Fibroblast of skin of scalp (primary cell): ENCODE measurements around the gene FYN.
"Not testable (repeated sequence)": the region's sequence is repeated elsewhere in the genome, so short reads cannot be mapped to it uniquely, and the experiment has no call there.

Experiments
- DNase-seq: peaks from one replicate; pipeline ENCODE4 v3.0.0-alpha.2; 2013

FYN gene

DNA sequence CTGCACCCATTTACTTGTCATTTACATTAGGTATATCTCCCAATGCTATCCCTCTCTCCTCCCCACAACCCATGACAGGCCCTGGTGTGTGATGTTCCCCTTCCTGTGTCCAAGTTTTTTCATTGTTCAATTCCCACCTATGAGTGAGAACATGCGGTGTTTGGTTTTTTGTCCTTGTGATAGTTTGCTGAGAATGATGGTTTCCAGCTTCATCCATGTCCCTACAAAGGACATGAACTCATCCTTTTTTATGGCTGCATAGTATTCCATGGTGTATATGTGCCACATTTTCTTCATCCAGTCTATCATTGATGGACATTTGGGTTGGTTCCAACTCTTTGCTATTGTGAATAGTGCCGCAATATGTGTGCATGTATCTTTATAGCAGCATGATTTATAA, 87.1 kb downstream of the FYN start:
- DNase-seq: not testable (repeated sequence)

DNA sequence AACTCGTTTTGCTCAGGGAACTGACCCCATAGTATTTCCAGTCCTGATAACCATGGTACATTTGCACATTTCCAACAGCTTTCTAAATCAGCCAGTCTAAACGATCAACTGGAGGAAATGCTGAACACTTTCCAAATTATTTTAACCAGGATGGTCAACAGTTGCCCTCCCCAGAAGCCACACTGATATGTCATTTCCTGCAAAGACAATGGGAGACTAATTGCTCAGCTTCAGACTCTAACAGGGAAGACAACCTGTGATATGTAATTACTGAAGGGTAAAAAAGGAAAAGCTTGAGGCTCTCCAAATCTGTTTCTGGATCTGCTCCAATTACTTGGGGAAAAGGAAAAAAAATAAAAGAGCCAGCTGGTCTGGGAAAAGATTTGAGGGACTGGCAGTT, 88.8 kb downstream of the FYN start:
- DNase-seq: no peak

DNA sequence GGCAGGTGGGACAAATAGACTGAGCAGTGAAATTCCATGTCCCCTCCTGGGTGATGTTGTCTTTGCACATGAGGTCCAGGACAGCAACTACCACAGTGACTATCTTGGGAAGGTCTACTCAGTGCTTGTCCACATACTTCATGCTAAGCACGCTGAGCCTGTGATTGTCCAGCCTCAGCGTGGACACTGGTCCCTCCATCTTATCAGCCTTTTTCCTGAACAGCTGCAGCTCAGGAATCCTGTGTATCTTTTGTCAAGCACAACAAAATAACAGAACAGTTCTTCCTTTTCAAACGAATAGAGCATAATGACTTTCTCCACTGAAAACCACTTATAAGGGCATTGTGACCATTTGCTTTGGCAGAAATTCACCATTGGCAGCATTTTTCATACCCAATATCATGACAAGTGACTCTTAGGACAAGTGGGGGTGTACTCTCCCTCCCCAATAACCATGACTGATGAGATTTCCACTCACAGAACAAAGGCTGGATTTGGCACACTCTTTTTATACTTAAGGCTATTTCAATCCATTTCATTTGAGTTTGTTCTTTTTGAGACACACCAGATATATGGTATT, 90.3 kb downstream of the FYN start:
- DNase-seq: no peak

DNA sequence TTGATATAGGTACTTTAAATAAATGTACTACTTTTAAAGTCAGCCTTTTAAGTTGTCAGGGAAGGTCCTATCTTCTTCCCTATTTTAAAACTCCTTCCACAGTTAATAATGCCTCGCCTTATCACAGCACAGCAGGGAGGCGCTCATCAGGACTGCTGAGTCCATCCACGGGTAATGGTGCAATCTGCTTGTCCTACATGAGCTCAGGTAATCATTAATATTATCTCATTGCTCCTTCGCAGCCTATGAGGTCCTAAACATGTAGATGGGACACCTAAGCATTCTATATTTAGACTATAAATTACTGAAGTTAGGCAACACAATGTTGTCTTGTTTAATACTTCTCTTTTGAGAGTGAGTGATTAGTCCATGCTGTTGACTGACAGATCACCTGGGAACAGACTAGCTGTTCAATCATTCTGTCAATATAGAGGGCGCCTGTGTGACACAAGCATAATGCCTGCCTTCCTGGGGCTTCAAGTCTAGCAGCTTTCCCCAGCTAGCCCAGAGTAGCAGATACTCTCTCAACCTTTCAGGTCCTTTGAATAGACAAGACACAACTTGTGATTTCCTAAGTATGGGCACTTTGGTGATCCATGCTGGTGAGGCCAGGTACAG, 91.0 kb downstream of the FYN start:
- DNase-seq: no peak

GRCh38 chr6:111781041-111781708, 92.1 kb downstream of the FYN start:
- no peak for DNase-seq

- no peak for DNase-seq
These were observed 92.9 kb downstream of the FYN start for GRCh38 chr6:111780393-111780792.

GRCh38 chr6:111779660-111780059, 93.6 kb downstream of the FYN start:
- DNase-seq: no peak

- DNase-seq: no peak
These were observed 94.2 kb downstream of the FYN start for GRCh38 chr6:111779031-111779430.

DNA sequence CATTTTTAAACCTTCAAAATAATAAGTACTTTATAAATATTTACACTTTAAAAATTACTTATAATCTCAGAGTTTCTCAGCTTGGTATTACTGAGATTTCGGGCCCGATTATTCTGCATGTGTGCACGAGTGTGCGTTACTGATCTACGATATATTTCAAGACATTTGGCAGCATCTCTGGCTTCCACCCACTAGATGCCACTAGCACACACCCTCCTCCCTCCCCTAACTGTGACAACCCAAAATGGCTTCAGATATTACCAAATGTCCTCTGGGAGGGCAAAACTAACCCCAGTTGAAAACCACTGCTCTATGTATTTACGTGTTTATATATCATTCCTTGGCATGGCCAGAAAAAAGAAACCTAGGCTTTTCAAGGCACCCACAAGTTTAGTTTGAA, 95.9 kb downstream of the FYN start:
- DNase-seq: no peak

DNA sequence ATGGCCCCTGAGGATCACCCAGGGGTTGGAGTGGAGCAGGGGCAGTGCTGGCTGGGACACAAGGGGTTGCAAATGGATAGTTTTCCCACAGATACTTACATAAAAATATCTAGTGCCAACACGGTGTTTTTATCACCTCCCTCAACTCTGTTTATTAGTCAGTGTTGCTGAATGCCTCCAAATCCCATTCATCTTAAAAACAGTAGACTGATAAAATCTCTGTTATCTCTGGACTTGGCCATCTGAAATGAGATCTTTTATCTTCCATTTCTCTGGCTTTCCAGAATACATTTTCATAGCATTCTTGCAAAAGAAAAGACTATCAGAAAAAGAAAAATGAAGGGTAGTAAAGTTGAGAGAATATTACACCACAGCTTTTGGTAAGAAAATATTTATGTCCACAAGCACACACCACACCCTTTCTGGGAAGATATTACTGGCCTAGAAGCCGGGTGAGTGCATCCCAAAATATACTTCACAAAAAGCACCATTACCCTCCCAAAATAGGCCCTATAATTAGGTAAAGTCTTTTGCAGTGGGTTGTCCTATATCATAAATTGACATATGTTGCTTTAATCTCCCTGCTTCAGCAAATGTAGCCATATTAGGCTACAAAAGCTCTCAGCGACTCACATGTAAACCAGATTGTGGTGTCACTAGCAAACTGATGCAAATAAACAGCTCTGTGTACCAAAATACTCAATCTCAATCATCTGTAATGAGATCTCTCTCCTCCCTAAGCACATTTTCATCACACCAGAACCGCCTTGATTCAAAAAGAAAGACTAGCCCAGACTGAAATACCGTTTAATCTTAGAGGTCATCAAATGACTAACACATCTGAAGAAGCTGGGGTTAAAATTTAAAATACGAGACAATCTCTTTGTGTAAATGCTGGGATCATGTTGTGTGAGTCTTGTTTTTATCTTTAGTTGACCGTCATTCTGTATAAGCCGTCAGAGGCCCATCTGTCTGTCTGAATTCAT, 96.7 kb downstream of the FYN start:
- no peak for DNase-seq

DNA sequence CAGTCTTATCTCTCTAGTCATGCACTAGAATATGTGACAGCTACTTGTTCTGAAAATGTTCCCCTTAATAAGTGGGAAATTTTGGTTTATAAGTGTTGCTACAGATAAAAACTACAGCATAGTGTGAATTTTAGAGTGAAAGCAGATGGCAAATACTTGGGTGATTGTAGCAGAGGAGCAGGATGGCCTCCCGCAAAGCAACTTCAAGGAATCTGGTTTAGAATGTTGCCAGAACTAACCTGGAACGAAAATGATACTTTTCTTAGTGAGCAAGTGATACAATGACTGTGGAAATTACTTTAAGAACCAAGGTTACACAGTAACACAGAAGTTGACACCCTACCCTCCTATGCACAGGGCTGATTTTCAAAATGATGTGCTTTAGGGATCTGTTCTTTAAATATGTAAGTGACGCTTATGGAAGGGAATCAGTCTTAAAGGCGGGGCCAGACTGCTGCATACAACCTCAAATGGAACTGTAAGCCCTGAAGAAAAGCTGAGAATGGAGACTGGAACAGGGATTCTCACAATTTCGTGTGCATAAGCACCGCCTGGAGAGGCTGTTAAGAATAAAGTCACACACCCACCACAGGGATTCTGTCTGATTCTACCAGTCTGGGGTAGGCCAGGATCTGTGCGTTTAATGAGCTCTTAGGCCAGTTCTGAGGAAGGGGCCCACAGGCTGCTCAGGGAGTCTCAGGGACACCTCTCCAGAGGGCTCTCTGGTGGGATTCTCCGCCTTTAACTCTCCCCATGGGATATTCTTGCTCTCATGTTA, 97.9 kb downstream of the FYN start:
- DNase-seq: peak; percentile 66

GRCh38 chr6:111774346-111774703, 98.9 kb downstream of the FYN start:
- DNase-seq: peak; percentile 60

DNA sequence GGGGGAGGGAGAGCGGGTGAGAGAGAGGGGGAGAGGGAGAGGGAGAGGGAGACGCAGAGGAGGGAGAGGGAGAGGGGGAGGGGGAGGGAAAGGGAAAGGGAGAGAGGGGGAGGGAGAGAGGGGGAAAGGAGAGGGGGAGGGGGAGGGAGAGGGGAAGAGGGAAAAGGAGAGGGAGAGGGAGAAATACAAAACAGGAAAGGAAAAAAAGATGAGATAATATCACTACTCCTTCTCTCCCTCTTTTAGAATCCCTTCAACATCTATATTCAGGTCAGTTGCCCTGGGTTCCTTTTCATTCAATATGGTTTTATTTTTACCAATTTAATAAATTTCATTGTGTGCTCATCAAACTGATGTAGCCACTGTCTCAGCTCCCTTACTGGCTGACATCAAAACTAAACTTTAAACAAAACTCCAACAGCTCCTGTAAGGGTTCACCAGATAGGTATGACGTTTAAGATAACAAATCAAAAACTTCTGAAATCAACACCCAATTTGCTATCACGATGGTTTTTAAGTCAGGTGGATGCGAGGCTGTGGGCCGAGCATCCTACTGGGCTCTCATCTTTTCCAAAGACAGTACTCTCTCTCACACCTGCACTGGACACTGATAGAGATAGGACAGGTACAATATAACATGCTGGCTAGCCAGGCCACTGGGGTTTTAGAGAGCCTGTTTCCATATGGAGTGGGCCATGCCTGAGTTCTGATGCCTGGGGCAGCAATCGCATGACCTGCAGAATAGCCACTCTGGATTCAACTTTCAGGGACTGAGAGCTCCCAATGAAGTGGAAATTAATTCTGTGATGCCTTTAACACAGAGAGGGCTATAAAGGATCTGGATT, 99.5 kb downstream of the FYN start:
- DNase-seq: no peak

DNA sequence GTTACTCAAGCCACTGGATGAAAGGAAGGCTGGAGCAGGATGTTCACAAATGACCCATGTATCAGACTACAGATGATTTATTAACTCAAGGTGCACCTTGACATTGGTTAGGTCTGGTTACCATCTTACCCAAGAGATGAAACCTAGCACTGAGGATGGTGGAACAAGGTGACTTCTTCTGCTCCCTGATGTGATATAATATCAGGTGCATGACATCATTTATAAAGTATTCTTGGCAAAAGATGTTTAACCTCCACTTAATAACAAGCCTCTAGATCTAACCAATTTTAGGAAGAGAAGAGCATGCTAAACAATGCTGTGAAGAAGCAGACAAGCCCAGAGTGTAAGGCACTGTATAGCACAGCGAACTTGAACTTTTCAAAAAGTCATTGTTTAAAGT, 100.9 kb downstream of the FYN start:
- DNase-seq: no peak

- DNase-seq: no peak
These were observed 101.6 kb downstream of the FYN start for GRCh38 chr6:111771629-111772028.

DNA sequence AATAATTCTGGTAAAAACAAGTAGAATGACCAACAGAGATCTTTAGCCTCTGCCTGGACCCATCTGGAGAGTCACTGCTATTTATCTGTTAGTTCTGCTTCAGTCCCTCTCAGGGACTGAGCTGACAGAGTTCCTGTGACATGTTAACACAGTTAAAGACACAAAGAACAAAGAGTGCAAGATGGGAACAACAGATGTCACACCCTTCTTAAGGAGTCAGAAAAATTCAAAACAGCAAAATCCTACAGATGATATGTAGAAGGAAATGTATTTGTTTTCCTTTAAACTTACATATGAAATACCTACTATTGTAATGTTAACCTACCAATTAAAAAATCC, 102.2 kb downstream of the FYN start:
- no peak for DNase-seq

- no peak for DNase-seq
These were observed 102.8 kb downstream of the FYN start for GRCh38 chr6:111770263-111771093.

- DNase-seq: no peak
These were observed 103.7 kb downstream of the FYN start for GRCh38 chr6:111769365-111770152.

DNA sequence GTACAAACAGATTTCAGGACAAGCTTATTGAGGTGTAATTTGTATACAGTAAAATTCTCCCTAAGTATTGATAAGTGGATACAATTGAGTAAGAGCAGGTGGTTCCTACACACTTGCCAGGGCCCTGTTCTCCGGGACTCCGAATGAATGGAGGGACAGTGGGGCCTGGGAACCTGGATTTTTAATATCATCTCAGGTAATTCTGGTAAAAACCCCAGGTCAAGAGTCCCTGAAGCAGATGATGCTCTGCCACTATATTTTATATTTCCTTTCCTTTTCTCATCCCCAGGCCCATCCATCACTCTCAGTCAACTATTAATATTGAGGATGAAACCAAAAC, 104.9 kb downstream of the FYN start:
- DNase-seq: no peak
